Chondrocyte (in vitro differentiated cells): Measurements from ENCODE around the gene PLEKHM2. TPM values are rescaled to one million over a fixed set of nuclear protein-coding genes. Genes with fewer than 3 reads are reported as not detected.

Source experiments
- DNase-seq: peaks from one replicate; pipeline ENCODE4 v3.0.0; 2021; ENCODE audit warnings: mixed read lengths, low spot score
- H3K27ac Mint-ChIP-seq: one replicate; pipeline ENCODE4 v1.8.0; 2021; ENCODE audit warnings: mild to moderate bottlenecking, moderate library complexity, mixed read lengths; ENCODE audit not compliant: unreplicated experiment
- H3K27me3 Mint-ChIP-seq: 2 replicates; pipeline ENCODE4 v1.8.0; 2021; ENCODE audit warnings: low read depth, mixed read lengths
- H3K36me3 Mint-ChIP-seq: 2 replicates; pipeline ENCODE4 v1.8.0; 2021; ENCODE audit warnings: low read depth, mixed read lengths
- H3K4me1 Mint-ChIP-seq: 2 replicates; pipeline ENCODE4 v1.8.0; 2021; ENCODE audit warnings: low read depth, mild to moderate bottlenecking, mixed read lengths
- H3K4me3 Mint-ChIP-seq: one replicate; pipeline ENCODE4 v1.8.0; 2021; ENCODE audit warnings: mild to moderate bottlenecking, moderate library complexity, mixed read lengths; ENCODE audit not compliant: unreplicated experiment
- H3K9me3 Mint-ChIP-seq: 2 replicates; pipeline ENCODE4 v1.8.0; 2021; ENCODE audit warnings: low read depth, mixed read lengths
- total RNA-seq: library from RNA; stranded (reverse); gene quantifications from 3 replicates; pipeline ENCODE4 v1.2.1, GENCODE V29; 2021
- TF ChIP-seq, protein P1 (sequence below): fragments of 200-600 bp; sonication (generic); IDR thresholded peaks from 2 replicates; pipeline ENCODE4 v1.5.0; 2021; ENCODE audit warnings: antibody characterized with exemption, mild to moderate bottlenecking, moderate library complexity

PLEKHM2 gene
- total RNA-seq, 1 donor from 2014 or later, result 68.3 TPM

DNA sequence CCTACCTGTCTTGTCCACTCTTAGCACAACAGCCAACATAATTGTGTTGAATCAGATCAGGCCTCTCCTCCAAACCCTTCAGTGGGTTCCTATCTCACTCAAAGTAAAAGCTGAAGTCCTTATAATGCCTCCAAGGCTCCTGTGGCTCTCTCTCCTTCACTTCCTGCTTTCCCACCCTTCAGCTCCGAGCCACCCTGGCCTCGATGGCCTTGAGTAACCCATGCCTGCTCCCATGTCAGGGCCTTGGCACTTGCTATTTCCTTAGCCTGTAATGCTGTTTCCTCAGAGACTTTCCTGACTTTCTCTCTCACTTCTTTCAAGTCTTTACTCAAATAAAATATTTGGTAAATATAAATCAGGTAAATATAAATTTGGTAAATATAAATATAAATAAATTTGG, 8.1 kb upstream of the PLEKHM2 start:
- H3K36me3 Mint-ChIP-seq, result no peaks in the 10 kb centered on the region
- TF ChIP-seq, protein P1, sequence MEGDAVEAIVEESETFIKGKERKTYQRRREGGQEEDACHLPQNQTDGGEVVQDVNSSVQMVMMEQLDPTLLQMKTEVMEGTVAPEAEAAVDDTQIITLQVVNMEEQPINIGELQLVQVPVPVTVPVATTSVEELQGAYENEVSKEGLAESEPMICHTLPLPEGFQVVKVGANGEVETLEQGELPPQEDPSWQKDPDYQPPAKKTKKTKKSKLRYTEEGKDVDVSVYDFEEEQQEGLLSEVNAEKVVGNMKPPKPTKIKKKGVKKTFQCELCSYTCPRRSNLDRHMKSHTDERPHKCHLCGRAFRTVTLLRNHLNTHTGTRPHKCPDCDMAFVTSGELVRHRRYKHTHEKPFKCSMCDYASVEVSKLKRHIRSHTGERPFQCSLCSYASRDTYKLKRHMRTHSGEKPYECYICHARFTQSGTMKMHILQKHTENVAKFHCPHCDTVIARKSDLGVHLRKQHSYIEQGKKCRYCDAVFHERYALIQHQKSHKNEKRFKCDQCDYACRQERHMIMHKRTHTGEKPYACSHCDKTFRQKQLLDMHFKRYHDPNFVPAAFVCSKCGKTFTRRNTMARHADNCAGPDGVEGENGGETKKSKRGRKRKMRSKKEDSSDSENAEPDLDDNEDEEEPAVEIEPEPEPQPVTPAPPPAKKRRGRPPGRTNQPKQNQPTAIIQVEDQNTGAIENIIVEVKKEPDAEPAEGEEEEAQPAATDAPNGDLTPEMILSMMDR, result no peak

DNA sequence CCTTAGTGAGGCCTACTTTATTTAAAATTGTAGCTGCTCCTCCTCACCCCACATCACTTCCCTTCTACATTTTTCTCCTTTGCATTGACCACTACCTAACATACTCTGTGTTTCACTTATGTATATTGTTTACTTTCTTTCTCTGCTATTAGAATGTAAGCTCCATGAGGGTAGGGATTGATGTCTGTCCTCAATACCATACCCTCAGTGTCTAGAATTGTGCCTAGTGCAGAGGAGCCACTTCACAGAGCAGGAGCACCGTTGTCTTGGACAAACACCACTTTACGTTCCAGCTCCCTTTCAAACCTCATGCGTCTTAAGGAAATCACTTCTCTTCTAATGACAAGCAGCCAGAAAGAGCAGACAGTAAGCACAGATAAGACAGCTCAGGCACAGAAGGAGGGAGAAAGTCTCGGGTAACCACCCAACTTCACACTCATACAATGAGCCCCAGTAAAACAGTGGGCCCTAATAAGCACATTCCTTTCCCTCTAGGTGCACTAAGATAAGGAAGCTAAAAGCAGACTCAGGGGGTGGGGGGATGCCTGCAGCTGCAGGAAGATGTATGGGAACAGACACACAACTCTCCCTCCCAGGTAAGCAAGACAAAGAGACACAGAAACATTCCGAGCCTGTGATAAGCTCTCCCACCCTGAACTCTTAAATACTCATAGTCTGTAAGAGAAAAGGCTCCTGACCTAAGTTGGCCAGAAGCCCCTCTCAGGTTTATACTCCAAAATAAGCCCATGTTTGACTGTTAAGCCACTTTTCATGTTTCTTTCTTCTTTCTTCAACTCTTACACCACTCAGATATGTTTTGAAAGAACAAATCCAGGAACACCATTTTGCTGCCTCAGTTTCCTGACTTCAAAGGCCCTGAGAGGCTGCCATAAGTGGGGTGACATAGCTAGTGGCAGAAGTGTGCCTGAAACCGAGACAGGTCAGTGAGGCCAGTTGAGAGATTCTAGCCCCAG, 7.1 kb upstream of the PLEKHM2 start:
- Mint-ChIP-seq H3K27me3 (no peaks in the 10 kb centered on the region), H3K36me3 (no peaks in the 10 kb centered on the region), H3K4me1 (peaks cover 20% of the 10 kb centered on the region), H3K9me3 (no peaks in the 10 kb centered on the region), H3K27ac (no peak overlapping the region), H3K4me3 (no peak overlapping the region)
- TF ChIP-seq, protein P1, result no peak
- DNase-seq, result no peak

More for the DNA sequence above, 8.1 kb upstream of the PLEKHM2 start:
- no peak overlapping the region for H3K4me3 Mint-ChIP-seq
- H3K4me1 Mint-ChIP-seq, result peaks cover 15% of the 10 kb centered on the region
- no peaks in the 10 kb centered on the region for H3K27me3 Mint-ChIP-seq
- no peaks in the 10 kb centered on the region for H3K9me3 Mint-ChIP-seq
- DNase-seq, result no peak
- H3K27ac Mint-ChIP-seq, result no peak overlapping the region

DNA sequence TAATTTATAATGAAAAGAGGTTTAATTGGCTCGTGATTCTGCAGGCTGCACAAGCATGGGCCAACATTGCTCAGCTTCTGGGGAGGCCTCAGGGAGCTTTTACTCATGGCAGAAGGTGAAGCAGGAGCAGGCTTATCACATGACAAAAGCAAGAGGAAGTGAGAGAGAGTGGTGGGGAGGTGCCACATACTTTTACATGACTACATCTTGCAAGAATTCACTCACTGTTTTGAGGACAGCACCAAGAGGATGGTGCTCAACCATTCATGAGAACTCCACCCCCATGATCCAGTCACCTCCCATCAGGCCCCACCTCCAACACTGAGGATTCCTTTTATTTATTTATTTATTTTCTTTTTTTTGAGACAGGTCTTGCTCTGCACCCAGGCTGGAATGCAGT, 5.5 kb upstream of the PLEKHM2 start:
- no peak for DNase-seq
- Mint-ChIP-seq H3K9me3 (no peaks in the 10 kb centered on the region), H3K4me3 (no peak overlapping the region), H3K4me1 (peaks cover 24% of the 10 kb centered on the region), H3K27me3 (no peaks in the 10 kb centered on the region), H3K27ac (peak overlapping the region; percentile 70), H3K36me3 (no peaks in the 10 kb centered on the region)
- TF ChIP-seq, protein P1, result no peak

DNA sequence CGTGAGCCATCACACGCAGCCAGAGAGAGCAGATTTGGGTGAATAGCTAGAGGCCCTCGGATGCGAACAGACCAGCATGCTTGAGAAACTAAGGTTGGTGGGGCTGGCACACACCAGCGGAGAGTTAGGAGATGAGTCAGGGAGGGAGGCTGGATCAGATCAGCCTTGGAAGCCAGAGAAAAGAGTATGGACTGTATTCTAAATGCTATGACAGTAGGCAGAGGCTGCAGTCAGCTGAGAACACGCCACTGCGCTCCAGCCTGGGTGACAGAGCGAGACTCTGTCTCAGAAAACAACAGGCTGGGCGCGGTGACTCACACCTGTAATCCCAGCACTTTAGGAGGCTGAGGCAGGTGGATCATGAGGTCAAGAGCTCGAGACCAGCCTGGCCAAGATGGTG, 4.0 kb upstream of the PLEKHM2 start:
- Mint-ChIP-seq H3K27me3 (no peaks in the 10 kb centered on the region), H3K27ac (peak overlapping the region; percentile 6), H3K4me3 (no peak overlapping the region), H3K9me3 (no peaks in the 10 kb centered on the region), H3K36me3 (no peaks in the 10 kb centered on the region), H3K4me1 (peaks cover 27% of the 10 kb centered on the region)
- DNase-seq, result no peak
- TF ChIP-seq, protein P1, result no peak

DNA sequence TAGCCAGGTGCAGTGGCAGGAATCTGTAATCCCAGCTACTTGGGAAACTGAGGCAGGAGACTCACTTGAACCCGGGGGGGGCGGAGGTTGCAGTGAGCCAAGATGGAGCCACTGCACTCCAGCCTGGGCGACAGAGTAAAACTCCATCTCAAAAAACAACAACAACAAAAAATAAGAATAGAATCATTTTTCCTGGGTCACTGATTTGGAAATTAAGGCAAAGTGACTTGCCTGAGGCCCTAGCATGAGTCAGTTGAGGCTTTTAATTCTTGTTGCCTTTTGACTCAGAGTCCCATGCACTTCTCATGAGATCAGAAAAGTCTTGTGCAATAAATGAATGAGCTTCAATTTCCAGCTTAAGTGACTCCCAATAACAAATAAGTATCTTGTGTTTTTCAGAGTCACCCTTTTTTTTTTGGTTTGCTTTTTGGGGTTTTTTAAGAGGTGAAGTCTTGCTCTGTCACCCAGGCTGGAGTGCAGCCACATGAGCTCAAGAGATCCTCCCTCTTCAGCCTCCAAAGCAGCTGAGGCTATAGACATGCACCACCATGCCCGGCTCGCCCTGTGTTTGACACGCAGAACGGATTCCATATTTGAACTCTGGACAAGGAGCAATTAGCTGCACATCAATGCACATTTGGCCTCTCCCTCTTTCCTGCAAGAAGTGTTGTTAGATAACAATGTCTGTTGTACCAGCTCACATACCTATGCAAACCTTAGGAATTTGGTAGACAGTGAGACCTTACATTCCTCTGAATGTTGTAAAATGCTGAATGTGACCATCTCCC, 3.4 kb upstream of the PLEKHM2 start:
- H3K27ac Mint-ChIP-seq, result peak overlapping the region; percentile 80
- H3K4me3 Mint-ChIP-seq, result no peak overlapping the region
- no peaks in the 10 kb centered on the region for H3K27me3 Mint-ChIP-seq
- peaks cover 33% of the 10 kb centered on the region for H3K4me1 Mint-ChIP-seq
- H3K9me3 Mint-ChIP-seq, result no peaks in the 10 kb centered on the region
- DNase-seq, result no peak
- TF ChIP-seq, protein P1, result no peak
- H3K36me3 Mint-ChIP-seq, result no peaks in the 10 kb centered on the region
